ENCODE measurements around the gene KCNK15. TPM values are rescaled to one million over a fixed set of nuclear protein-coding genes. Genes with fewer than 3 reads are reported as not detected.

The KCNK15 gene
- total RNA-seq, 6 experiments from 2014 or later, result 0.07 to 0.43 (median 0.19) TPM; not detected in 2

GRCh38 chr20:44743080-44743701 lies 2.5 kb upstream of the KCNK15 start:
- Histone ChIP-seq H3K4me1 (peaks cover 0 to 19% (median 4%) of the 10 kb centered on the region in 4 donors), H3K27ac (no peak overlapping the region), H3K27me3 (no peaks in the 10 kb centered on the region), H3K4me3 (no peak overlapping the region), H3K36me3 (no peaks in the 10 kb centered on the region), H3K9me3 (no peaks in the 10 kb centered on the region)
- 50% methylated on average over 6 of the region's 7 CpGs for WGBS (ENCODE audit: insufficient coverage, low coverage, low lambda C conversion rate, missing lambda C conversion rate)
- DNase-seq (no peak), ATAC-seq (no peak)
- TF ChIP-seq POLR2A (IDR thresholded peaks at IDR 0.05), result no peak
- TF ChIP-seq, protein P1, sequence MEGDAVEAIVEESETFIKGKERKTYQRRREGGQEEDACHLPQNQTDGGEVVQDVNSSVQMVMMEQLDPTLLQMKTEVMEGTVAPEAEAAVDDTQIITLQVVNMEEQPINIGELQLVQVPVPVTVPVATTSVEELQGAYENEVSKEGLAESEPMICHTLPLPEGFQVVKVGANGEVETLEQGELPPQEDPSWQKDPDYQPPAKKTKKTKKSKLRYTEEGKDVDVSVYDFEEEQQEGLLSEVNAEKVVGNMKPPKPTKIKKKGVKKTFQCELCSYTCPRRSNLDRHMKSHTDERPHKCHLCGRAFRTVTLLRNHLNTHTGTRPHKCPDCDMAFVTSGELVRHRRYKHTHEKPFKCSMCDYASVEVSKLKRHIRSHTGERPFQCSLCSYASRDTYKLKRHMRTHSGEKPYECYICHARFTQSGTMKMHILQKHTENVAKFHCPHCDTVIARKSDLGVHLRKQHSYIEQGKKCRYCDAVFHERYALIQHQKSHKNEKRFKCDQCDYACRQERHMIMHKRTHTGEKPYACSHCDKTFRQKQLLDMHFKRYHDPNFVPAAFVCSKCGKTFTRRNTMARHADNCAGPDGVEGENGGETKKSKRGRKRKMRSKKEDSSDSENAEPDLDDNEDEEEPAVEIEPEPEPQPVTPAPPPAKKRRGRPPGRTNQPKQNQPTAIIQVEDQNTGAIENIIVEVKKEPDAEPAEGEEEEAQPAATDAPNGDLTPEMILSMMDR (IDR thresholded peaks at IDR 0.05), result no peak
- intact Hi-C loops (cut with DNase I), result no loop called here

GRCh38 chr20:44743916-44744655 lies 1.6 kb upstream of the KCNK15 start:
- ATAC-seq (no peak), DNase-seq (no peak)
- 90% methylated on average over 5 of the region's 12 CpGs for WGBS (ENCODE audit: insufficient coverage, low coverage, low lambda C conversion rate, missing lambda C conversion rate)
- TF ChIP-seq POLR2A (IDR thresholded peaks at IDR 0.05), result no peak
- TF ChIP-seq, protein P1 (IDR thresholded peaks at IDR 0.05), result no peak
- Histone ChIP-seq H3K27me3 (no peaks in the 10 kb centered on the region), H3K36me3 (no peaks in the 10 kb centered on the region), H3K9me3 (no peaks in the 10 kb centered on the region), H3K4me3 (no peak overlapping the region), H3K27ac (no peak overlapping the region), H3K4me1 (peaks cover 0 to 19% (median 4%) of the 10 kb centered on the region in 4 donors)
- intact Hi-C loops (cut with DNase I), result no loop called here

DNA sequence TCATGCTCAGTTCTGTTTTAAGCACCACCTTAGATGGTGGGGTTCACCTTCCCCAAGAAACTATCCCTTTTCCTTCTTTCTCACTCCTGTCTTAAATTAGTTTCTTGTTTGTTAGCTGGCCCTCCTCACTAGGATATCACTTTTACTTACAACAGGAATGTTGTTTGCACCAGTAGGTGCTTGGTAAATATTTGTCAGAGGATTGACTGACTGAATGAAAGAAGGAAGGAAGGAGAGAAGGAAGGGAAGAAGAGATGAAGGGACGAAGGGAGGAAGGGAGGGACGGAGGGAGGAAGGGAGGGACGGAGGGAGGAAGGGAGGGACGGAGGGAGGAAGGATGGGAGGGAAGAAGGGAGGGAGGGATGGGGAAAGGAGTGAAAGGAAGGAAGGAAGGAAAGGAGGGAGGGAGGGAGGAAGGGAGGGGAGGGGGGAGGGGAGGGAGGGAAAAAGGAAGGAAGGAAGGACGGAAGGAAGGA lies 505 bp upstream of the KCNK15 start:
- intact Hi-C loops (cut with DNase I), result no loop called here
- no peaks in the 10 kb centered on the region for H3K36me3 ChIP-seq
- TF ChIP-seq, protein P1 (IDR thresholded peaks at IDR 0.05), result no peak
- no peak for TF ChIP-seq POLR2A (IDR thresholded peaks at IDR 0.05)
- H3K27ac ChIP-seq, result no peak overlapping the region
- peak overlapping the region in 1 of 3 donors; percentile 37 for H3K4me3 ChIP-seq
- peaks cover 0 to 19% (median 4%) of the 10 kb centered on the region in 4 donors for H3K4me1 ChIP-seq
- no peaks in the 10 kb centered on the region for H3K9me3 ChIP-seq
- ATAC-seq (no peak), DNase-seq (no peak)
- H3K27me3 ChIP-seq, result peaks cover 0 to 1% of the 10 kb centered on the region in 2 donors
- WGBS (ENCODE audit: insufficient coverage, low coverage, low lambda C conversion rate, missing lambda C conversion rate), result 32% methylated on average over 5 of the region's 5 CpGs

DNA sequence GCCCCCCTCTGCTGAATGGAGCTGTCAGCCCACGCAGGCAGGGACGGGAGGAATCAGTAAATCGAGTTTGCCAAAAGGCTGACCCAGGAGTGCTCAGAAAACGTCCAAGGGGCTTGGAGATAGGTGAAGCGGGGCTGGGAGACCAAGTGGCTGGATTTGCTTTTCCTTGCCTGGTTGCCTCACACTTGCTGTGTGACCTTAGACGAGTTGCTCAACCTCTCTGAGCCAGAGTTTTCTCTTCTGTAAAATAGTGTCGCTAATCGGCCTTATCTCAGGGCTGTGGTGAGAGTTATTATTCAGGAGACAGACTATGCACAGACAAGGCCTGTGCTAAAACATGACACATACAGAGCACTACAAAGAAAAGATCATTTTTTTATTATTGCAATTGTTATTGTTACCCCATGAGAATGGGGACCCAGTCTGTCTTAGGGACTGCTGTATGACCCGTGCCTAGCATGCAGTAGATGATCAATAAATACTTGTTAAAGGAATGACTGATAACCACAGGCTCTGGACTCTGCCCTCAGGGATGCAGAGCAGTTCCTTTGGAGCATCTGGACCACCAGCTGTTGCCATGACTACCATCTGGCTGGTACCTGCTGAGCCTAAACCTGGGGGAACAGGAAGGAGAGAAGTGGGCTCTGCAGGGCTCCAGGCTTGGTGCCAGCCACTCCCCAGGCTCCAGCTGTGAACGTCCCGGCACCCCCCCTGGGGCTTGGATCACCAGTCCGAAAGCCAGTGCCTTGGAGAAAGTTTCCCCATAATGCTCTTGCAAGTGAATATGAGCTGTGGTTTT lies 901 bp downstream of the KCNK15 start:
- no peak overlapping the region for H3K27ac ChIP-seq
- no peak for TF ChIP-seq POLR2A (IDR thresholded peaks at IDR 0.05)
- TF ChIP-seq, protein P1 (IDR thresholded peaks at IDR 0.05), result no peak
- intact Hi-C loops (cut with DNase I), result no loop called here
- H3K4me3 ChIP-seq, result peak overlapping the region; percentile 29 to 43 (median 37)
- DNase-seq (no peak), ATAC-seq (no peak)
- WGBS (ENCODE audit: insufficient coverage, low coverage, low lambda C conversion rate, missing lambda C conversion rate), result 13% methylated on average over 11 of the region's 12 CpGs
- no peaks in the 10 kb centered on the region for H3K36me3 ChIP-seq
- H3K27me3 ChIP-seq, result peaks cover 0 to 4% of the 10 kb centered on the region in 2 donors
- peaks cover 0 to 19% (median 4%) of the 10 kb centered on the region in 4 donors for H3K4me1 ChIP-seq
- H3K9me3 ChIP-seq, result no peaks in the 10 kb centered on the region
